ENCODE data around the gene PDZD8.

Gene PDZD8

DNA sequence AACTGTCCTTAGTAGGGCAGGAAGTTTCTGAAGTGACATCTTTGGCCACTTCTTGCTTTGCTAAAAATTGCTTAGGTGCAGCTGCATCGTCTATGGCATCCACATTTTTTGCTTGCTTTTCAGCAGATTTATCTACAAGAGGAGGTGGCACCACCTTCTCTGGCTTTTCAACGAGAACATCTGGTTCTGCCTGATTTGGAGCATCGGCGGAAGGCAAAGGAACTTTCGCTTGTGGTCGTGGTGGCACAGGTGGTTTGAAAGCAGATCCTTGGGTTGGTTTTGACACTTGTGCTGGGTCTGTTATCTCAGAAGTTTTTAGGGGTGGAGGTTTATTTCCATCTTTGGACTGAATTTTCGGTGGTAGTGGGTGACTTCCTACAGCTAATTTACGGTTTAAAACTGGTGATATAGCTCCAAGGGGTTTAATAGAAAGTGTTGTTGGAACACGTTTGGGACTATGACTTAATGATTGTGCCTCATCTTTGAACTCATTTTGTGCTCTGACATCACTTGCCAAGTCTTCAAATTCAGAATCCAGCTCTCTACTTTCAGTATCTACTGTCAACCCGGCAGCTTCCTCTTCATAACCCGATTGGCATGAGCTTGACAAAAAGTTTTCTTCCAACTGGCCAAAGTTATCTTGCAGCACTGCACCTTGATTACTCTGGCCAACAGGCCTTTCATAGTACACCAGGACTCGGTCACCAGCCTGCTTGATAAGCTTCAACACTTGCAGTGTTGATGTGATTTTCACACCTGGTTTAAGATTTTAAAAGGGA lies 90.3 kb downstream of the PDZD8 start:
- DNase-seq = no peak

DNA sequence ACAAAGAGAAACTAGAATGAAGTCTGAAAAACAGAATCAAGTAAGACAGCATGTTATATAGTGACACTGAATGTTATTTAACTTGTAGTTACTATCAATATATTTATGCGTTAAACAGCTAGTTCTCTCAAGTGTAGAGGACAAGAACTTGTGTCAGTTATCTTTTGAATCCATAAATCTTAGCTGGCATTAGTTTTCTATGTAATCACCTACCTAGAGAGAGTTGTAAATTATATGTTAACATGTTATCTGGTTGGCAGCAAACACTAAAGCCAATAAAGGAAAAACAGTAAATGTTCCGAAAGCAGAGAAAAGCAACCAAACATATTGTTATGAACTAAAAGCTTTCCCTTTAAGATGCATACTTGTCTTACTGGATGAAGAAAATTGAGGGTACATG lies 97.6 kb downstream of the PDZD8 start:
- DNase-seq = no peak

DNA sequence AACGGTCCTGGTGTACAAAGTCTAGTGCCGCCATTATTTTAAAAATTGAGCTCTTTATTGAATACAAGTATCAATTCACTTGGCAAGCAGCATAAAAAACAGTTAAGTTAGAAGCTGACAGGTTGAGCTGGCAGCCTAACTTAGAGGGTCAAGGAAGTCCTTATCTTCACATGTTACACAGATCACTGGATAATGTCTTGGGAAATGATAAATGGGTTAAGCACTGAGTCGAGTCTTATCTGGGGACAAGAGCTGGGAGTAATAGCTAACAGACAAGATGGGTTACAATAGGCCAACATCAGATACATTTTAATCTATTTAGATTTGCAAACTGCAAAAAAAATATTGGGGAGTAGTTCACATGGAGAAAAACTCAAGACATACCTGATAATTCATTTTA lies 100.1 kb downstream of the PDZD8 start:
- no peak for DNase-seq

DNA sequence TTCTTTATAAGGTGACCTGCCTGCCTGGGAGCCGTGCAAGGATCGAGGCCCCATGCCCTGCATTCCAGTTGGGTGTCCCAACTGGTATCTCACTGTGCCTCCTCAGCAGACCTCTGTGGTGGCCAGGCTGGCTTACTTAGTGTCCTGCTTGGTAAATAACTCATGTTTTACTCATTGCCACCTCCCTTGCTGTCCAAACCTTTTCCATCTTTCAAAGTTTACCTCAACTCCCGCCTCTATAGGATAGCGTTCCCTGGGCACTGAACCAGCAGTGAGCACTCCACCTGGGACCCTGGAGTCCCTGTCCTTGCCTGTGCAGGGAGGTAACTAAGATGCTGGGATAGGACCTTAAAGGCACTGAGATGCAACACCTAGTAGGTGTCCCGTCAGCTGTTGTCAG lies 100.7 kb downstream of the PDZD8 start:
- no peak for DNase-seq

DNA sequence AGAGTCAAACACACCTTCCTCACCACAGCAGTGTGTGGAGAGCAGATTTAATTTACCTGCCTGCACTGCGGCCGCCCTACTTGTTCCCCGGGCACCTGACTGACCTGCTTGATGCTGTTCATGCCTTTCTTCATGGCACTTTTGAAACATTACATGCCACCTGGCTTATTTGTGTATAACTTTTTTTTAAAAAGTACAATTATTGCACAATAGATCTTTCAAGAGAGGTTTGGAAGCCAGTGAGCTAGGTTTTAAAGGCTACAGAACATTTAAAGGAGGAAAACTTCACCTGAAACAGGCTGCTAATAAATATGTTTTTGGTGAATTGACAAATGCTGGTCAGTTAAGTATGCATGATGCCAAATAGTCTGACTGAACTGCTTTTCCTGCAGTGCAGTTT lies 101.3 kb downstream of the PDZD8 start:
- no peak for DNase-seq

DNA sequence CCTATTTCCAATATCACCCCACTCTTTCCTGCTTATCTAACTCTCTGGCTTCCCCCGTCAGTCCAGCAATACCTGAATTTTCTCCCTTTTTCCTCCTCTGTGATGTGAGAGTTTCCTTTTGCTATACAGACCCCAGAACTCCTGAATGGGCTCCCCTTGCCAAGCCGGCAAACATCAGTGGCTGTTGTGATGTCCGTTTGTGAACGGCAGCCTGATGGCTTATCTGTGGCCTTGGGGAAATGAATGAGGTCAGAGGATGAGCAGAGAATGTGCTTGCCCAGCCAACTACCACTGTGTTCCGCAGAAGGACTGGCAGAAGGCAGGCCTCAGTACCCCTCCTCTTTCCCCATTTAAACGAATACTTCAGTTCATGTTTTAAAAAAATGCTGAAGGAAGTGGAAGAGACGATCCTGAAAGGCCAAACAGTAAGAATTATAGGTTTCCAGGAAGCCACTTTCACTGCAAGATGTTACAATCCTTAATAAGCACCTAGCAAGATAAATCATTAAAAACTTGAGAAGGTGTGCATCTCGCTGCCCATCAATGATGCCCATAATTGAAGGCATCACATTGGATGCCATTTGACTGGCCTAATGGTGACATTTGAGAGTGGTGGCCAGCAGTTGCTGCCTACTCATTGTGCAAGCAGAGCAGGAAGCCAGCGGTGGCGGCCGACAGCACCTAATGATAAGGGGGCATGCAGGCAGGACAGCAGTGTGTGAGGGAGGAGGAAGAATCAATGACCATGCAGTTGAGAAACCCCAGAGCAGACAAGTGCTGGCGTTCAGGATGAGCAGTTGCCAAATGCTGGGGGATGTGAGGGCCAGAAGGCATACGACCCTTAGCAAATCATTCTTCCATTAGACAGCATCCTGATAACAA lies 102.8 kb downstream of the PDZD8 start:
- no peak for DNase-seq

DNA sequence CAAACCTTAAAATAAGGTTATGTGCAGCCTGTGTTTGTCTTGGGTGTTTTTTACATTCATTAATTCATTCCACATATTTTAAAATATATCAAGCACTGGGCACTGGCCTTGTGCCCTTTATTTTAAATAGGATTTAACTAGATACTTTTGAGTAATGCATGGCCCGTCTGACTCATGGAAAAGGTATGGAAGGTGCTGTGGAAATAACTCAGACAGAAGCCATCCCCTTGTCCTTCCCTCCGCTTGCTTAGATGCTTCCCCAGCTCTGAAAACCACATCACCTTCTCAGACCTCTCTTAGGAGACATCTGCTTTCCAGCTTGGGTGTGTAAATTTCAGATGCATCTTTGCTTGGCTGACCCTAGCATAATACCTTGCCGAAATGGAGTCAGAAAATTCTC lies 103.8 kb downstream of the PDZD8 start:
- DNase-seq = no peak

DNA sequence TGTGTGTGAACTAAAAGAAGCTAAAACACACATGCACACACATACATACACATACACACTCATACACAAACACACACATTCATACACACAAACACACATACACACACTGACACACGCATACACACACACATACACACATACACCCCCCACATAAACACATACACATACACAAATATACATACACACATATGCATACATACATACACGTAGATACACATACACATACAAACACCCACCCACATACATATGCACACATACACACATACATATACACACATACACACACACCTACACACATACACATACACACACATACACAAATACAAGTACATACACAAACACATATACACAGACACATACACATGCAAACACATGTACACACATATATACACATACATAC lies 106.3 kb downstream of the PDZD8 start:
- no peak for DNase-seq

DNA sequence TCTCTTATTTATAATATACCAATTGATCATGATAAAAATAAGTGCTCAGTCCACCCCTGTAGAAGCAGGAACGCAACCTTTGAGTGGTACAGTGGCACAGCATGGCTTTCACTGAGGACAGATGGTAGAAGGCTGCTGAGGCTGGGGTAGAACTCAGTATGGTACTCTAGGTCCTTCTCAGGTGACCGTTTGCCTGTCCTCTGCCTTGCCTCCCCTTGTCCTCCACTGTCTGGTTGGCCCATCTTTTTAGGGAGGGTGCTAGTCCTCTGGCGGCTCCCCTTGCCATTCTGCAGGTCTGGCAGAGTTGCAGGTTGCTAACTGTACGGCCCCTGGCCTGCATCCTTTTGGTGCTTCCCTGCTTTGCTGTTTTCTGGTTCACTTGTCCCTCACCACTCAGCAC lies 107.0 kb downstream of the PDZD8 start:
- no peak for DNase-seq

DNA sequence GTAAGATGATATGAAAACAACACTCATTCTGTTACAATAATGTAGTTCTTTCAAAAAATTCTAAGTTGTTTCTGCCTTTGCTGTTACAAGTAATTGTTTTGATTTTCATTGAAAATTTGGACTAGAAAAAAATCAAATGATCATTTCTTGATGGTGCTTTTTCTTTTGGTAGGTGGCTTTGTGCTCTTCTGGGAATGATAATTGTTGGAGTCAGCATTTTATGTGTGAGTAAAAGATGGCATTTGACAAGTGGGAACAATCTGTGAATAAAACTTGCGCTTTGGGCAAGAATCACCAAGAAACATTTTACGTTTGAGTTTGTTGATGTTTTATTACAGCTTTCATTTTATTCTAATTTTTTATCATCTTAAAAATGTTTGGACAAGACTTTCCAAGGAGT lies 108.4 kb downstream of the PDZD8 start:
- no peak for DNase-seq

DNA sequence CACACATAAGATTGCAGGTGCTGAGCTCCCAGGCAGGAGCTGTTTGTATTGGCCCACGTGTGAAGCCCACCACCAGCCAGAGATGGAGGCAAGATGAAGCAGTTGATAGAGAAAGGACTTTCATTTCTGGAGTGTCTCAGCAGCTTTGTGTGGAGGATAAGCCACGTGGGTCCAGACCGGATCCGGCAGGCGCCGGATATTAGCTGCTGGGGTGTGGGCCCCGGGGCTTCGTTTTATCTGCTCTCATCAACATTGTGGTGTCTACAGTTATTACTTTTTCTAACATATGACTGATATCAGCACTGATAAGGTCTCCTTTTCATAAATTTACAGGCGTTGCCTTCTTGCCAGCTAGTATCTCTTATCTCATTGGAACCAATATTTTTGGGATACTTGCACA lies 108.8 kb downstream of the PDZD8 start:
- no peak for DNase-seq

DNA sequence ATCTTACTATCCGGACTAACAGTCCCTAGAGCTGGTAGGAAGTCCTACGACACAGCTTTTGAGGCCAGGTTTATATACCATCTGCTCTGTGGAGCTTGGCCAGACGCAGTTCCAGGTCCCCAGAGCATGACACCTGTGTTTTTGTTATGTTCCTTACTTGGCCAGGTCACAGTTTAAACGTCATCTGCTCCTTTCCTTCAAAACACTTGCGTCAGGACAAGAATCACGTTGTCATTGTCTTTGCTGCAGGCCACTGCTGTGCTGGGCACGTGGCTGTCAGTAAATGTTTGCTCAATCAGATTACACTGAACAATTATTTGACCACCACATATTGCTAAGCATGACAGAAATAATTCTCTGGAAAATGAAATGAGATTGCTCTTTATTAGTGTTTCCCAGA lies 110.5 kb downstream of the PDZD8 start:
- DNase-seq = peak; percentile 49

DNA sequence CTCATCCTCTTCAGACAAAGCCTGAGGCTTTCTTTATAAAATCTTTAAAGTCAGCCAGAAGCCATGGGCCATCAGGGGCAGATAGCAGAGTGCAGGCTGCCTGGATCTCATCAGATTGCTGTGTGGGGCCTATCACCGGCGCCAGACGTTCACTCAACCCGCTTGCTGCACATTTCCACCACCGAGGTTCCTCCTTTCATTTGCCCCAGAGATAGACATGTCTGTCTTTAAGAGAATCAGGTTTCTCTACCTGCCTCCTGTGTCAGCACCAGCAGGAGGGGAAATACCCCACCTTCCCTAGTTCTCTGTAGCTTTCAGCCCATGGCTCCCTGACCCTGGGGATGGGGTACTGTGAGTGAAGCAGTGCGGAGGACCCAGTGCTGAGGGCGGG lies 112.3 kb downstream of the PDZD8 start:
- no peak for DNase-seq

DNA sequence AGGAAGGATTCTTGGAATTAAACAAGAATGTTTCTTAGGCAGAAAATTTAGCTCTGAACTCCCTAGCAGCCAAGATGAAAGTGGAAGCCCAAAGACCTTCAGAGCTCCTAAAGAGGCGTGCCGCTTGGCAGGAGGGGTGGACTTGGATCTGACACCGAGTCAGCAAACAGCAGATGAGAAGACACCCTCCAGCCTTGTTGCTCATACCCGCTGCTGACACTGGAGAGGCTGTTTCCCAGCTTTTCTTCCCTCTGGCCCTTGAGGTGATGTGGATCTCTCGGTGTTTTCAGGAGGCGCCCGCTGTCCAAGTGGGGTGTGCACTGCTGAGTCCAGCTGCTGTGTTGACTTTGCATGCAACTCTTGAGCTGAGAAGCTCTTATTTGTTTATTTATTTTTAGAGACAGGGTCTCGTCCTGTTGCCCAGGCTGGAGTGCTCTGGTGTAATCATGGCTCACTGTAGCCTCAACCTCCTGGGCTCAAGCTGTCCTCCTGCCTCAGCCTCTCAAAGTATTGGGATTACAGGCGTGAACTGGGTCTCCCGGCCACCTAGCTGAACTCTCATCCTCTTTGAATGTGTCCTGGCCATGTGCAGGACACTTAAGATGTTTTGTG lies 112.8 kb downstream of the PDZD8 start:
- no peak for DNase-seq

DNA sequence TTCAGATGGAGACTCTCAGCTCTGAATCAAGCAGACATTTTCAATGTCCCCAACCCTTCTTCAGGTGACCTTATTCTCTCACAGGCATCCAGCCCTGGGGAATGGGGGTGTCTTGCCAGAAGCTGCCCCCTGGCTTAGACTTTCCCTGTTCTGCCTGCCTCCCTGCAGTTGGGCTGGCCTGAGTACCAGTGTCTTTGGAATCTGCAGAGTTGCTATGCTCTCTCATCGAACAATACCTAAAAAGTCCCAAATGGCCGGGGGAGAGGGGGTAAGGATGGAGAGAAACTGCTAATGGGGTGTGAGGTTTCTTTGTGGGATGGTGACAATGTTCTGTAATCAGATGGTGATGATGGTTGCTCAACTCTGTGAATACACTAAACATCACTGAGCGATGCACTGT lies 113.7 kb downstream of the PDZD8 start:
- DNase-seq = no peak

DNA sequence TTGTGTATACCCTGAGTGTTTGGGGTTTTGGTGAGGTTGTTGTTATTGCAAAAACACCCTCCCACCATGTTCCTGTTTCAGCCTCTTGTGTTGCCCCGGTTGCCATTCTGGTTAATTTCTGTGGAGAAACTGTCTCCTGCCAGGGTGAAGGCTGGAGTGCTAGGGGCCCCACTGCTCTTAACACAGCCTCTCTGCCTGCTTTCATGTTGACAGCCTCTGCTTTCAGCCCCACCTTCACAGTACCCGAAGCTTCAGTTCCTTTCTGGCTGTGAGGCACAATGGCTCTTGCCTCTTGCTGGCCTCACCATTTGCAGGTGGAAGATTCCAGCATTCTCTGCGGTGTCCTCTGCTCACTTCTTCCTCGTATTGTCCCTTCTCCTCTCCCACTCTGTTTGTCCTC lies 115.2 kb downstream of the PDZD8 start:
- no peak for DNase-seq

DNA sequence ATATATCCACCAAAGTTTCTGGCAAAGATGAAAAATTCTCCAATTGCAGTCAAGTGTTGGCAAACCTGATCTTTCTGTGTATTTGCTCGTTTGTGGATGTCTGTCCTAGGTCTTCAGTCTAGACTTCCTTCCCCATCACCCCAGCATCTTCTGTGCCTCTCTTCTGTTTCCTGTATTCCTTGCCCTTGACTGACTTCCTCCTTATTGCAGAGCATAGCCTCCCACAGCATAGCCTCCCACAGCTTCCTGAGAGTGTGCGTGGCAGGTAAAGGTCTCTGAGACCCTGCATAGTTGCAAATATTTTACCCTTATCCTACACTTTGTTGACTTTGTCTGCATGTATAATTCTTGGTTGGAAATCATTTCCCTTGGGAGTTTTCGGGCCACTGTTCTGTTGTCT lies 116.0 kb downstream of the PDZD8 start:
- DNase-seq = no peak

DNA sequence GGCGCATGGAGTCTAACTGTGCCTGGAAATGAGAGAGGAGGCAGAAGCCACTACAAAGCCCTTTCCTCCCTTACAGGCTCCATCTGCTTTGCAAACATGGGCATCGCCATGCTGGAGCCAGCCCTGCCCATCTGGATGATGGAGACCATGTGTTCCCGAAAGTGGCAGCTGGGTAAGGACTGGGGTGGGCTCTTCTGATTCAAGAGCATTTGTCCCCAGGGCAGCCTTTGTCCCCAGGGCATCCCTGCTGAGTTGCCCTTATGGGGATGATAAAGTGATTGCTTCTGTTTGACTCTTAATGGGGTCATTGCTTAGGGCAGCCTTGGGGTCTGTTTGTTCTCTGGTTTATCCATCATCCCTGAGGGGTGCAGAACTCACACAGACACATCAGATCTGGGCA lies 117.5 kb downstream of the PDZD8 start:
- peak; percentile 73 for DNase-seq

DNA sequence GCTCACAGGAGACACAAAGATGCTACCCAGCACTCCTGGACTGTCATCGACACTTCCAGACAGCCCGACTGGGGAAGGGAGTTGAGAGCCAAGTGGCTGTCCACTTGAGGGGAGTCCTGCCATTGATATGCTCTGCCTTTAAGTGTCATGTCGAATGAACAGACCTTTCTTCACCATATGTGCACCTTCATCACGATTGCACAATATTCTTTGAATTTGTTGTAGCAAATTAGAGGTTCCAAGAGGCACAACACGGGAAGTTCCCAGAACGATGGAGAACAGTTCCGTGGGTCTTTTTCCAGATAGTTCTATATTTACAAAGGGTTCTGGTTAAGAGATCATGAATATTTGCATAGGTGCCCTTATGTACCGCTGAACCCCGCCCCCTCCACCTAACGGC lies 118.3 kb downstream of the PDZD8 start:
- no peak for DNase-seq

DNA sequence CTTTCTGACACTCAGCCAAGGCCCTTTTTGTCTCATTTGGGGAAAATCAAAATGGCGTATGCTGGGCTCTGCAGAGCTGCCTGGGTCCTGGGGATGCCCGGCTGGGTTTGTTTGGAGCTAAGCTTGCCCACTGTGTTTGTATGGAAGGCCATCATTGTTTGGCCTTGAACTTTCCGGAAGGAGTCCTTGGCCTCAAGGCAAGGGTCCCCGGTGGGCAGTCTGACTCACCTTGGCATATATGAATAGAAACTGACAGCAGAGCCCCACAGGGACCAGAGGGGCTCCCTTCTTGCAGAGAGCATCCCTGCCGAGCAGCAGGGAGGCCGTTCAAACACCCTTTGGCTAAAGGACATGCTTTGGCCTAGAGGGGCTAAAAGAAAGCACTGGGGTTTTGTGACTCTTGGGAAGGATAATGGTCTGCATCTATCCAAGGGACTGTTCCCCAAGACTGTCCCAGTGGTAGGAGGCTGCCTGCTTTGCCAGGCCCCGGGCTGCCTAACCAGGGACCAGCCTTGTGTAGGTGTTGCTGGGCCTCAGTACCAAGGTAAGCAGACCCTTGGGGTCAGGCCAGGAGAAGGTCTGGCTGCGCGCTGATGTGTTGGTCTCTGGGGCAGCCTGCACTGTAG lies 119.3 kb downstream of the PDZD8 start:
- DNase-seq = no peak

DNA sequence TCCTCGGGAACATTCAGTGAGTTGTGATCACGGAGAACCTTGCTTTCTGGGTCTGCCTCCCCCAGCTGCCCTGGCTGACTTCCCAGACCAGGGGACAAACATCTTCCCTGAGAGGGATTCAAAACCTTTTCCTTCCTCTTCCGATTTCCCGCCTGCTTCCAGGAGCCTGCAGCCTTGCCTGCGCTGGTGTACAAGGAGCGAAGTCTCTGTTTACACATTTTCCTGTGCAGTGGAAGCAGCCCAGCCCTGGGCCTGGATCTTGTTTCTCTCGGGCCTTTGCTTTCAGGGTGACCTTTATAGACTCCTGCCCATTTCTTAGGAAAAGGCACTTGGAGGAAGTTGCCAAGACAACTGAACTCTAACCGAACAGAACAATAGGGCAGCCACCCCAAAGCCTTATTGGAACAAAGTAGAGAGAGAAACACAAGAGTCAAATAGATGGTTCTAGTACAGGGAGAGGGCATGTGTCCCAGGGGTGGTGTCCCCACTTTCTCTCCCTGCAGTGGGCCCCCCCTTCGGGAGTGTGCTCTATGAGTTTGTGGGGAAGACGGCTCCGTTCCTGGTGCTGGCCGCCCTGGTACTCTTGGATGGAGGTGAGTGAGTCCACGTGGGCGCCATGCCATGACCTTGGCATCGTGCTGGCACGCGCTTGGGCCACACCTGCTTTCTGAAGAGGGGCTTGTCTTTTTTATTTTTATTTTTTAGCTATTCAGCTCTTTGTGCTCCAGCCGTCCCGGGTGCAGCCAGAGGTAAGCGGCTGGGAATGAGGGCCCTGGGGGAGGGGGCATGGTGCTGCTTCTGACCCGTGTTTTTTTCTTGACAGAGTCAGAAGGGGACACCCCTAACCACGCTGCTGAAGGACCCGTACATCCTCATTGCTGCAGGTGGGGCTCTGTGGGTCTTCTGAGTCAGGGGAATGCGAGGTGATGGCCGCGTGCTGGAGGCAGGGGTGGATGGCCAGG lies 120.2 kb downstream of the PDZD8 start:
- no peak for DNase-seq

DNA sequence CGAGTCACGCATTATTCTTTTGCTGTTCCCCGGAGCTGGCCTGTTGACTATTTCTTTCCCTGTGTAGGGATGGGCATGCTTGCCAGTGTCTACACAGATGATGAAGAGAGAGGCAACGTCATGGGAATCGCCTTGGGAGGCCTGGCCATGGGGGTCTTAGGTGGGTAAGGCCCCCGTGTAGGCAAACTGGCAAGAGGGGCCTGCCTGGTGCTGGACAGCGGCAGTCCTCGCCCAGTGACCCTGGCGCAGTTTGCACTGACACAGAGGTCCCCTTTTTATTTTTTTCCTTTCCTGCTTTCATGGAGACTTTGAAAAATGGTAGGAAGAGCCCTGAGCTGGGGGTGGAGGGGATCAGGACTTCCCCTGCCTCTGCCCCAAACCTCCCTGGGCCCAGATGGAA lies 120.9 kb downstream of the PDZD8 start:
- no peak for DNase-seq

All from eye (tissue), 1 donor.